CD4-positive, alpha-beta T cell treated with Interleukin-1 beta for 1 hour (primary cell): ENCODE data around the gene SLC1A7.

Experiments
- DNase-seq, 2 donors: peaks; one replicate each; pipeline ENCODE4 v3.0.0-alpha.2; 2020 to 2022

The SLC1A7 gene

DNA sequence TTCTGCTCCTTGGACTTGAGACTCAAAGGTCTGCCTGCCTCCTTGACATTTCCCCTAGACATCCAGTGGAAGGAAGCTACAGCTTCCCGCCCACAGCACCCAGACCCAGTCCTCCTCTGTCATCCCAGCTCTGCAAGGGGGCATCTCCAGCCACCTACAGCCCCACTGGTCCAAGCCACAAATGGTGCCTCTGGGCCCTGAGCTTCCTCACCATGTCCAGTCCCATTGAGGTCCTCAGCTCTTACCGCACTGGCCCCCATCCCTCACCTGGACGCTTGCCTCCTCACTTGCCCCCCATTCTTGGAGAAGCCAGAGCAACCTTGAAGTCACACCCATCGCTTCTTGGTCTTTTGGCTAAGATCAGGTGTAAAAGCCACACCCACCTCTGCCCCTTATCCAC, 67.2 kb downstream of the SLC1A7 start:
- no peak for DNase-seq

DNA sequence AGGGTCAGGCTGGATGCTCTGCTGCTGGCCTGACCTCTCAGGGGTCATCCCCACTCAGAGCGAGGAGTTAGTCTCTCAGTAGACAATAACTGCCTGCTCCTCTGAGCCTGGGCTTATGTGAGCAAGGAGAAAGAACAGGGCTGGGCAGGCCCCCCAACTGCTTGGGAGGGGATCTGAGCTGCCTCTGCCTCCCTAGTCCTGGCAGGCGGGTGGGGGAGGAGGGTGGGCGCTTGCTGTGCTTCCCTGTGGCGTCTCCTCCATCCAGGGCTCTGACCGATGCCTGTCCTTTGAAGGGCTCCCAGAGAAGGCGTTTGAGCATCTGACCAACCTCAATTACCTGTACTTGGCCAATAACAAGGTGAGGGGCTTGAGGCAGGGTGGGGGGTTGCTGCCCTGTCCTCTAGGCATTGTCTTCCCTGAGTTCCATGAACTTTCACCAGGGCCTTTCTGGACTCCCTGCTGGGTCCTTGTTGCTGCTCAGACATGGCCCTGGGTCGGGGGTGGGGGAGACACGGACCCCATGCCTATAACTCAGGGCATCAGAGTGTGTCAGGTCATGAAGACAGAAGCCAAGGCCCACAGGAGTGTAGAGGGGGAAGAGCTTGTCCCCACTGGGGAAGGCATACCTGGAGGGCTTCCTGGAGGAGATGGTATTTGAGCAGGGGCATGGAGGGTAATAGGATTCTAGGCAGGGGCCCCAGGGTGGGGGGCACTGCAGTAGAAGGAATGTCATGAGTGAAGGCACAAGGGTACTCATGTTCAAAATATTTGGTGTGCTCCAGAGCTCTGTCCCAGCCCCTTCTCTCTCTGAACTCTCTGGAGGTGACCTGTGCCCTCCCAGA, 67.9 kb downstream of the SLC1A7 start:
- DNase-seq, result no peak

DNA sequence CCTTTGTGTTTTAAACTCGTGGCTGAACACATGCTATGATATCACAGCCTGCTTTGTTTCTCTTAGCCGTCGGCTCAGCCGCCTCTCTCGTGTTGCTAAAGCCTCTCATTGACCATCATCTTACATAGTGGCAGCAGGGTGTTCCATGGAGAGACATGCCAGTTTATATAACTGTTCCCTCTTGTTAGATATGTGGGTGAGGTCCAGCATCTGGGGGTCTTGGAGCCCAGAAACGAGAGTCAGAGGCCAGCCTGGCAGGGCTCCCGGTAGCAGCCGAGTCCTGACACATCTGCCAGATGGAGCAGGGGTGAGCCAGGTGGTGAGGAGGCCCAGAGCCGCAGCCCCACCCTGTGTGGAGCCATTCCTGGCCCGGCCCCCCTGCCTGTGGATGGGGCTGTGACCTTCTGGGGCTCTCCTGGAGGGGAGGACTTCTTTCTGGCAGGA, 68.5 kb downstream of the SLC1A7 start:
- no peak for DNase-seq

DNA sequence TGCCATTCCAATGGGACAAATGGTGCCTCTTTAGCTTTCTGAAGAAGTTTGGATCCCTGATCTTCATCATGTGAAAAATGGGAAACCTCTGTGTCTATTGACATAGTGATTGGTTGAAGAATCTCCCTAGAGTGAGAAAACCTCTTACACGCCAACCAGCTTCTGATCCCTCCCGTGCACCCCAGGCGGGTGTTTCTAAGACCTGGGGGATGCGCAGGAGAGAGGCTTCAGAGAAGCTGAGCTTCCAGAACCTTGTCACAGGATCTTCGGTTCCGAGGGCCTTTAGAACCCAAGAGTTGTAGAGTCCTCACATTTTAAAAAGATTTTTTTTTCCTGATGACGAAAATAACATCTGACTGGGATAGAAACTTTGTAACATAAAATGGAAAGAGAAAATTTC, 69.2 kb downstream of the SLC1A7 start:
- DNase-seq, result no peak

DNA sequence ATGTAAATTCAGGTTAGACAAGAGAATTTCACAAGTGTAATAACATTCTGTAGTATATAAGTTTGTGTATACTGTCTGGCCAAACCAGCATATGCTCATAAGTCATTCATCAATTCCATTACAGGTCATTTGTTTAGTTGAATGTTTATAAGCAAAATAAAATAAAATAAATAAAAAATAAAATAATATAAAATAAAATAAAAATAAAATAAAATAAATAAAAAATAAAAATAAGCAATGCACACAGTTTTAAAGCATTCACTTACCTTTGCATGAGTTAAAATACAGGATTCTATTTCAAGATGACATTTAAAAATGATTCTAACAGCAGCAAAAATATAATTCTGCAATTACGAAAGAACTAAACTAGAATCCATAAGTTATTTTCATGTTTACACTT, 70.5 kb downstream of the SLC1A7 start:
- DNase-seq, result no peak

DNA sequence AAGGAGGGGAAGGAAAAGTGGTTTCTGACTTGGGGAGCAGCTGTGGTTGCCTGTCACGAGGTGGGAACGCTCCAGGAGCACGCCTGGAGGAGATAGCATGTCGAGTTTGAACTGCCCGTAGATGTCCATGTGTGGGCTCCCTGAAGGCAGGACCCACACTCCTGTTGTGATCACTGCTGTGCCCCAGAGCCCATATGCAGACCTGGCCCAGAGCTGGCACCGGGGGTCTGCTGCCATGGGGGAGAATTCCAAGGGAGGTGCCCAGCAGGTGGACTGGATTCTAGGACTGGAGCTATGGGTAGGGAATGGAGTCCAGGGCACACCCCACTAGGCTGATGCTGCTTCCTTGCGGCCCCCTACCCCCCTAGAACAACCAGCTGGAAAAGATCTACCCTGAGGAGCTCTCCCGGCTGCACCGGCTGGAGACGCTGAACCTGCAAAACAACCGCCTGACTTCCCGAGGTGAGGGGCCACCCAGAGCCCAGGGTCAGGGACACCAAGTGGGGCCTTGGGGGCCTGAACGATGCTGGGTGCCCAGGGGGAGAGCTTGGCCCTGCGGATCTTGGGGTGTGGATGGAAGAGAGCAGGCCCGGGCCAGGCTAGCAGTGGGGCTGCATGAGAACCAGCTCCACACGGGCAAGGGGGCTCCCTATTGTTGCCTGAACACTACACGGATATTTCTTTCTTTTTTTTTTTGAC, 71.1 kb downstream of the SLC1A7 start:
- DNase-seq, result no peak

DNA sequence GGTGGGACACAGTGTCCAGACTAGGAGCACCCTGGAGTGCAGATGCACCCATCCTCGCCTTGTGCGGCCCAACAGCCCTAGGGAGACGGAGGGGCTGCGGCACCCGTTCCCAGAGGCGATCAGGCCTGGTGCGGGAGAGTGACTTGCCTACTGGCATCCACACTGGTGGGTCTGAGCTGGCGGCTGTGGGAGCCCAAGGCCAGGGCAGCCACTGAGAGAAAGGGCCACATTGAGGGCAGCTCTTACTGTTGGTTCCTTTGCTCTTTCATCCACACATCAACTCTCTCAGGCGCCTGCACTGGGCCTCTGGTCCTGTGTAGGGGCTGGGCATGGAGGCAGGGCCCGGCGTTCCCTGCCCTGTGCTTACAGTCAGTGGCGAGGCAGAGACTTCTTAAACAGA, 71.8 kb downstream of the SLC1A7 start:
- no peak for DNase-seq

DNA sequence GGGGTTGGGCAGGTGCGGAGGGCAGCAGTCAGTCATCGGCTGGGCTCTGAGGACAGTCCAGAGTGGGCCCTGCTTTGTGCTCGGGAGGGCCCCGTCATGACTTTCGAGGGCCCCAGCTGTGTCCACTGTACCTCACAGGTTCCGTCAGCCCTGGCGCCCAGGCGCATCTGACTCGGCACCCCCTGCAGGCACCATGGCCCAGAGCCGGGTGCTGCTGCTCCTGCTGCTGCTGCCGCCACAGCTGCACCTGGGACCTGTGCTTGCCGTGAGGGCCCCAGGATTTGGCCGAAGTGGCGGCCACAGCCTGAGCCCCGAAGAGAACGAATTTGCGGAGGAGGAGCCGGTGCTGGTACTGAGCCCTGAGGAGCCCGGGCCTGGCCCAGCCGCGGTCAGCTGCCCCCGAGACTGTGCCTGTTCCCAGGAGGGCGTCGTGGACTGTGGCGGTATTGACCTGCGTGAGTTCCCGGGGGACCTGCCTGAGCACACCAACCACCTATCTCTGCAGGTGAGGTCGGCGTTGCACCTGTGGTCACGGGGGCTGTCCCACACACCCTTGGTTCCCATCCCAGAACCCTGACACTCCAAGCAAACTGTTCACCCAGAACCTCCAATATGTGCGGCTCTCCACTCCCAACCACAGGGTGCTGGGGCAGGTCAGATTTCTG, 72.6 kb downstream of the SLC1A7 start:
- no peak for DNase-seq

DNA sequence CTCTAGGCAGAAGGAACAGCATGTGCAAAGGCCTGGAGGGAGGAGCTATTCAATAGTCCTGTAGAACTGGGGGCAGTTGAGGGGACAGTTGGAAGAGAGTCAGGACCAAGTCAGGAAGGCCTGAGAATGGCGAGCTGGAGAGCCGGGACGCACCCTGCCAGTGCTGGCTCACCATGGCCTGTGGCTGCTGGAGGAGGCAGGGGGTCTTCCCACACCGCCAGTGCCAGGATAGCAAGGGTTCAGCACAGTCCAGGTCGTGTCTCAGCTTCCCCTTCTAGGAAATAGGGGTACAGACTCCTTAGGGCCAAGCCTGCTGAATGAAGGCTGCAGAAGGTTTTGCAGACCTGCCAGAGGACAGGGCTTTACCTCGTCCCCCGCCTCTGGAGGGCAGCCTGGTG, 73.2 kb downstream of the SLC1A7 start:
- DNase-seq, result no peak

DNA sequence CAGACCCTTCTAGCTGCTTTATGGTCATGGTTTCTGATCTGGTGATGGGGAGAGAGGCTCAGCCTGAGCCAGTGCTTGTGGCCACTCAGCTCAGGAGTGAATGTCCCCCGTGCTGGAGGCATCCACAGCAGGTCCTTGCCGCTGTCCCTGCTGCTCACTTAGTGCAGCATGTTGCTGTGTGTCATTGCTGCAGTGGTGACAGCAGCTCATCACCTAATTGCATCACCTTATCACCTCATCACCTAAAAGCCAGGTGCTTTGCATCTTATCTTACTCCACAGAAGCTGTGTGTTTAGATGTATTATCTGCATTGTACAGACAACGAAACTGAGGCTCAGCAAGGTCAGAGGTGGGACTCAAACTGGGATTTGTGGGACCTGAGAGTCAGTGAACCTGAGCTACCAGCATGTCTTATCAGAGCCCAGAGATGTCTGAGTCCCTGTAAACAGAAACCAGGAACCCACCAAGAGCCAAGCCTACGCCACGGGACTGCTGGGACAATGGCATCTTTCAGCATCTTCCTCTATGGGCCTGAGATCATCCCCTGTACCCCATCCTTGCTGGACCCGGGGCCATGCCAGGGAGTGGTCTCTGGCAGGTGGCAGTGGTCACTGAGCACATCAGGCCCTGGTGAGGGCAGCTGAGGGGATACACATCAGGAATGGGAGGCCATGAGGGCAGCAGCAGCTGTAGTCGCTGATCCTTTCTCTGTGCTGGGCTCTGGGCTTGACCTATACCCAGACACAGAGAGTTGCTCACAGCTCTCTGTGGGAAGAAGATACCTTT, 73.9 kb downstream of the SLC1A7 start:
- DNase-seq, result no peak

DNA sequence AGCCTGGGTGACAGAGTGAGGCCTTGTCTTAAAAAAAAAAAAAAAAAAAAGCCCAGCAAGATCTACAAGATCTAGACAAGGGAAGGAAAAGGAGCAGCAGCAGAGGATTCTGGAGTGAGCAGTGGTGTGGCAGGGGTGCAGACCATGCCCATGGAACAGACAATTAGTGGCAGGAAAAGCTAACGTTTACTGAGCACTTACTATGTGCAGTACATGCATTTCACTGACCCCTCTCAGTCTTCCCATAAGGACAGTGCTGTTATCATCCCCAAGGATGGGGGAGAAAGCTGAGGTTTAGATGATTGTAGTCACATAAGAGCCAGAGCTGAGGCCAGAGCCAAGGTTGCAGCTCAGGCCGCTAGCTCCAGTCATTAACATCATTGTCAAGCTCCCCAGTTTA, 74.6 kb downstream of the SLC1A7 start:
- no peak for DNase-seq

DNA sequence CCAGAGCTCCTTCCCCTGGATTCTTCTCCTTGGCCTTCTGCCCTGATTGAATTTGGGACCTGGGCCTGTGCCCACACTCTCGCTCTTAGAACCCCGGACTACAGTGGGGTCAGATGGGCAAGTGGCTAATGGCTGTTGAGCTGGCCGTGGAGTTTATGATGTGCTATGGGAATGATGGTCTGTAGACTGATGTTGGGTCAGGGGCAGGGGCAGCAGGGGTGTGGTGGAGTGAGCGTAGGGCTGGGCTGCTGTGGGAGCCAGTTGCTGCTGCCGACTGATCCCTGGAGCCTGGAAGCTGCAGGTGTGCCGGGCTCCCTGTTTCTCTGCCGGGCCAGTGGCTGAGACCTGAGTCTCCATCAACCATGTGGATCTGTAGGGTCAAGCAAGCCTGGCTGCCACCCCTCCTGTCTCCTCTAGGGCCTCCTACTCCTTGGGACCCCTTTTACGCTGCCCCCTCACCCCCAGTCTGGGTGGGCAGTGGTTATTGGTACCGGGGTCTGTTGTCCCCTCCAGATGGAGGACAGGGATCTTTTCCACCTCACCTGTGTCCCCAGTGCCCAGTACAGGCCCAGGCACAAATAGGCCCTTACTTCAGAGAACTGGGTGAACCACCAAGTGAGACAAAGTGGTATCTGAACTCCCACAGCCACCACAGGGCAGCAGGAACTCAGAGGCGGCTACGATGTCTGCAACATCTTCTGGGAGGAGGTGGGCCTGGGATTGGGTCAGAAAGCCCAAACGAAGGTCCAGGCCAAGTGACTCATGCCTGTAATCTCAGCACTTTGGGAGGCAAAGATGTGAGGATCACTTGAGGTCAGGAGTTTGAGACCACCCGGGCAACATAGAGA, 75.3 kb downstream of the SLC1A7 start:
- DNase-seq, result no peak

DNA sequence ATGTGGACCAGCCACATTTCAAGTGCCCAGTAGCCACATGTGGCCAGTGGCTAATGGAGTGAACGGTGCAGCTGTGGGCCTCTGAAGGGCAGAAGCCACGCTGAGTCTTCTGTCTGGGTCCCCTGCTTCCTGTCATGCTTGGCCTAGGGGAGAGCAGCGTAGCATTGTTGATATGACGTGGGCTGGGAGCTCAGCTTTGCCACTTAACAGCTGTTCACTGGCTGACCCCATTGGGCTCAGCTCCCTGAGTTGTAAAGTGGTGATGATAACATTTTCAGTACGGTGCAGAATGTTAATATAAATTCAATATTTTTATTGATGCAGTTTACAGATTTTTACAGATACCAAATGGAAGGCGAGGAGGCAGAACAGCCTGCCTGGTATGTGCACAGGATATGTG, 76.0 kb downstream of the SLC1A7 start:
- DNase-seq, result no peak

DNA sequence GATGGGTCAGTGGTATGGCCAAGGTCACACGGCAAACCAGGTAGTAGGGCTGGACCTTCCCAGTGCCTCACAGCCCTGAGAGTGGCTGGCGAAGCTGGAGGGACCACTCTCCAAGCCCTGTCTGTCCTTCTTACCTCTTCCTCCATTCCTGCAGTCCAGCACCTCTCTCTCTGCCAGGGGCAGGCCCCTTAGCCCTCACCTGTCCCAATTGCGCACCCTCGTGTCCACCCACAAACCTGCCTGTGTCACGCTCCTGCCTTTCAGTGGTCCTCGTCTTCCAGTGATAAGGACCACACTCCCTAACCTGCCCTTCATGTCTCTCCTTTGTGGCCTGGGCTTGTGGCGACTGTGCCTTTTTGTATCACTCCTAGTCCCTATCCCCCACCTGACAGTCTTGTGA, 77.0 kb downstream of the SLC1A7 start:
- no peak for DNase-seq

DNA sequence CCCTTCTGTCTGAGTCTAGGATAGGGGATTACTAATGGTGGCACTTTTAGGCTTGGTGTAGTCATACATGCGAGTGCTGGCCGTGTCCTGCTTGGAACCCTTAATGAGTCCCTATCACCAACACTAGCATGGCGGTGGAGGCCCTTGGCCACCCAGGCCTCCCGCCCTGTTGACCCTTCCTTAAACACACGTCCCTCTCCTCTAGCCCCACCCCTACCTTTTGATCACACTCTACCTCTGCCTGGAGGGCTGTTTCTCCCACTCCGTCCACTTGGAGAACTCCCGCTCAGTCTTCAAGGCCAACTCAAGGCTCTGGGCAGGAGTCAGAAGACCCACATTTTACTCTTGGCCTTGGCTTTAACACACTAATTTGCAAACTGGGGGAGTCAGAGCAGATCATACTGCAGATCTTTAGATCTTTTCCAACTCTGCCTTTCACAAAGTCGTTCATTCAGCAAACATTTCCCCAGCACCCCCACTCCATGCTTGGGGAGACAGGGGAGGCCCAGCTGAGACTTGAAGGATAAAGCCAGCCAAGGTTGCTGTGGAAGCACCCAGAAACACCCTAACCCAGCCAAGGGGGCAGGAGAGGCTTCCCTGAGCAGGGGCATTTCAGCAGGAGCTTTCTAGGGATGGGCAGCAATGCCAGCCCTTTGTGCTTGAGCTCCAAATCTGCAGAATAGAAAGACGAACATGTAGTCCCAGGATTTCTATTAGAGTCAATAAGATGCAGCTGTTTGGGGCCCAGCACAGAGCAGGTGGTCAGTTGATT, 78.5 kb downstream of the SLC1A7 start:
- DNase-seq, result no peak

DNA sequence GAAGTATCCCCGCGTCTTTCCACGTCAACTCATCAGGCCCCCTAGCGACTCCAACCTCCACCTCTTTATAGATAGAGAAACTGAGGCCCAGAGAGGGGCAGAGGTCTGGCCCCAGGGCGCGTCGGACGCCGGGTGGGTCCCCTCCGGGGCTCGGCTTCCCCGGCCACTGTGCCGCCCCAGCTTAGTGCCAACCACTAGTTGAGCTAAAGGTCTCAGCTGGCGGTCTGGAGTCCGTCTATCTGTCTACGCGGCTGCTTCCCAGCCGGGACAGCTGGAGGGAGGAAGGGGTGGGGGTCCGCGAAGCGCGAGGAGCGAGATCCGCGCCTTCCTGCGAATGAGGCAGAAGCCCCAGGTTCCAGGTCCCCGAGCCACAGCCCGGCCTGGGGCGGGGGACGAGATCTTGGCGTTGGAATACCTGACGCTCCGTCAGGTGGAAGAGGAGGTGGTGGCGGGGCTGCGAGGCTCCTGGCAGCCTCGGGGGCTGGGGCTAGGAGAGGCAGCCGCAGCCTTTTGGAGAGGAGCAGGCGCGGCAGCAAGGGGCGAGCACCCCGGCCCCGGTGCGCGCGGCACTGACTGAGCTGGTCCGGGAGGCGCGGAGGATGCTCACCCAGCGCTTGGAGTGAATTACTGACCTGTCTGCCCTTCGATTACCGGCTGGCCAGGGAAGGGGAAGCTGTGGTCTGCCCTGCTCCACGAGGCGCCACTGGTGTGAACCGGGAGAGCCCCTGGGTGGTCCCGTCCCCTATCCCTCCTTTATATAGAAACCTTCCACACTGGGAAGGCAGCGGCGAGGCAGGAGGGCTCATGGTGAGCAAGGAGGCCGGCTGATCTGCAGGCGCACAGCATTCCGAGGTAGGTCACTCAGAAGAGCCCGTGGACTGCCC, 79.5 kb downstream of the SLC1A7 start:
- DNase-seq, result no peak

DNA sequence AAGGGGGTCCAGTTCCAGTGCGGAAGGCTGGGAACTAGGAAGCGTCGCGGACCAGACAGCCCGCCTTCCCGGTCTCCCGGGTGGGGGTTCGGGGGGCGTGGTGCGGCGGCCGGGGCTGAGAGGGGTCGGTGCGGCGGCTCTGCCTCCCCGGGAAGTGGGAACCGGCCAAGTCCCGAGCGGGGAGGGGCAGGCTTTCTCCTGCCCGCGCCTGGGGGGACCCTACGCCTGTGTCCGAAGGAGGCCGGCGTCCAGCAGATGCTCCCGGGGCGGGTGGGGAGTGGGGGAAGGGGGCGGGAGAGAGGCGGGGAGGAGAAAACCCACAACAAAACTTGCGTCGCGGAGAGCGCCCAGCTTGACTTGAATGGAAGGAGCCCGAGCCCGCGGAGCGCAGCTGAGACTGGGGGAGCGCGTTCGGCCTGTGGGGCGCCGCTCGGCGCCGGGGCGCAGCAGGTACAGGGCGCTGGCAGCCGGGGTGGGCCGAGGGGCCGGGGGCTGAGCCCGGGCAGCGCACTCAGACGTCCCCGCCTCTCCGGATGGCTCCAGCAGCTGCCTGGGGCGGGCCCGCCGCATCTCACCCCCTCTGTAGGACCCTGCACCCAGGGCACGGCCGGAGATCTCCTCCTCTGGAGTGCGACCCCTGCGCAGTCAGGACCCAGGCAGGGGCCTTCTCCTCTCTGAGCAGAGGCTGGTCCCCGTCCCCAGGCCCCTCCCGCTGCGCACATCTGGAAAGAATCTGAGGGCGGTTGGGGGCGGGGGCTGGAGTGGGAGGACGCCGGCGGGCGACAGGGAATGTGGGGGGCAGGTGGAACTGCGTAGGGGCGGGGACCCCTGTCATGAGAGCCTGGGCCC, 80.4 kb downstream of the SLC1A7 start, which contains the start of gene PODN:
TSS of gene PODN (plus strand) at position 355 of the 849 bp plus-strand sequence. CDS start 7,643 bp downstream, outside the sequence.
- DNase-seq, result peak in 1 of 2 donors; percentile 2

DNA sequence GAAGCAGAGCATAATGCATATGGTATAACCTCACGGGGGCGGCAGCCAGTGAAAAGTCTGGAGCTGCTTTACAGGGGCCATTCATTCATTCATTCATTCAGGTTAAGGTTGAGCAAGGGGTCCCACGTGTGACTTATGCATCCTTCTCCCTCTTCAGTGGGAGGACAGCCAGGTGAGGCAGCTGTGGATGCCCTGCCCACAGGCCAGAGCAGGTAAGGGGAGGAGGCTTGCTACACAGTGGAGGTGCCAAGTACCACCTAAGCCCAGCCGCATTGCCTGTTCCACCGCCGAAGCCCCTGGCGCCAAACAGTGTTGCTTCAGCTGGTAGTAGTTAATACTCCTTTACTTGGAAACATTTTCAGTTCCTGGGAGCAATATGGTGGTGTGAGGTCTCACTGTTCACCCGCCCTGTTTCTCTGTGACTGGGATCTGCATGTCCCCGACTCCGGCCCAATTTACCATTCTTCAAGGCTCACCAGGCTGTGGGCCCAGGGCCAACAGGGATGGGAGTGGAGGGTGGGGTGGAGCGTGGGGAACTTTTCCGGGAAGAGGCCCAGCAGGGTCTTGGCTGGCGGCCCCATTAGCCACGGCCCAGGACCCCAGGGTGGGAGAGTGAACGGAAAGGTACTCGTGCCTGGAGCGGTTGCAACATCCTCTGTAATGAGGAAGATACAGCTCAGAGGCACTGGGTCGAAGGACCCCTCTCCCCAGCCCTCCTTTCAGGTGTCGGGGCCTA, 81.1 kb downstream of the SLC1A7 start:
- DNase-seq, result no peak
